Uterus (tissue), 4 donors: Measurements from ENCODE around the gene CFHR5. TPM values are rescaled to one million over a fixed set of nuclear protein-coding genes. Genes with fewer than 3 reads are reported as not detected.

Experiments
- DNase-seq, 2 donors: peaks; one replicate each; pipeline ENCODE4 v3.0.0-alpha.2; 2019 to 2020
- H3K27ac ChIP-seq, 2 donors: fragments of 200-600 bp; sonication (generic); 1 replicate in 1 of 2; 2 replicates in 1 of 2; pipeline ENCODE4 v1.5.1; 2016 to 2018
- H3K27me3 ChIP-seq, 2 donors: fragments of 200-600 bp; sonication (generic); one replicate each; pipeline ENCODE4 v1.5.1; 2018 to 2019; ENCODE audit warnings: control low read depth in 1 of 2
- H3K36me3 ChIP-seq, 2 donors: fragments of 200-600 bp; sonication (generic); one replicate each; pipeline ENCODE4 v1.5.1; 2019; ENCODE audit warnings: control low read depth in 1 of 2
- H3K4me1 ChIP-seq, 2 donors: fragments of 200-600 bp; sonication (generic); one replicate each; pipeline ENCODE4 v1.5.1; 2018 to 2019; ENCODE audit warnings: control low read depth in 1 of 2
- H3K4me3 ChIP-seq, 2 donors: fragments of 200-600 bp; sonication (generic); 1 replicate in 1 of 2; 2 replicates in 1 of 2; pipeline ENCODE4 v1.5.1; 2018 to 2019; ENCODE audit warnings: mild to moderate bottlenecking in 1 of 2
- H3K9me3 ChIP-seq, 2 donors: fragments of 200-600 bp; sonication (generic); one replicate each; pipeline ENCODE4 v1.5.1; 2019; ENCODE audit warnings: control low read depth in 1 of 2
- CTCF ChIP-seq, 4 experiments: fragments of 200-600 bp in 2 of 4; fragments of 450-650 bp in 2 of 4; sonication (generic) in 2 of 4; IDR thresholded peaks; one replicate each; pipeline ENCODE4 v1.5.1; 2016 to 2019; ENCODE audit warnings: antibody characterized with exemption in 4 of 4, mild to moderate bottlenecking in 2 of 4, moderate library complexity in 1 of 4
- POLR2A ChIP-seq, 2 donors: fragments of 450-650 bp; IDR thresholded peaks; one replicate each; pipeline ENCODE4 v1.6.1; 2016; ENCODE audit warnings: antibody characterized with exemption in 2 of 2, mild to moderate bottlenecking in 1 of 2, moderate library complexity in 1 of 2
- intact Hi-C: fragments of 100-400 bp; cut with DNase I; formaldehyde crosslinking; loops from one replicate; pipeline ENCODE4 v1.15.1; 2023; ENCODE audit warnings: low total_unique reads
- small RNA-seq: library from RNA; depleted of rRNA; stranded (forward); fragments of <200 nt; gene quantifications from one replicate; pipeline ENCODE3, GENCODE V24; 2016
- total RNA-seq, 4 donors: library from RNA; depleted of rRNA in 3 of 4; stranded (reverse); fragments of >200 nt in 3 of 4; gene quantifications; one replicate each; pipeline versions ENCODE4 v1.1.0 to v1.2.4, GENCODE V29; 2014 to 2023
- donor health status: DM: yes; HTN: yes; CAD: no.

The CFHR5 gene
- total RNA-seq, 4 donors from 2014 or later = not detected

DNA sequence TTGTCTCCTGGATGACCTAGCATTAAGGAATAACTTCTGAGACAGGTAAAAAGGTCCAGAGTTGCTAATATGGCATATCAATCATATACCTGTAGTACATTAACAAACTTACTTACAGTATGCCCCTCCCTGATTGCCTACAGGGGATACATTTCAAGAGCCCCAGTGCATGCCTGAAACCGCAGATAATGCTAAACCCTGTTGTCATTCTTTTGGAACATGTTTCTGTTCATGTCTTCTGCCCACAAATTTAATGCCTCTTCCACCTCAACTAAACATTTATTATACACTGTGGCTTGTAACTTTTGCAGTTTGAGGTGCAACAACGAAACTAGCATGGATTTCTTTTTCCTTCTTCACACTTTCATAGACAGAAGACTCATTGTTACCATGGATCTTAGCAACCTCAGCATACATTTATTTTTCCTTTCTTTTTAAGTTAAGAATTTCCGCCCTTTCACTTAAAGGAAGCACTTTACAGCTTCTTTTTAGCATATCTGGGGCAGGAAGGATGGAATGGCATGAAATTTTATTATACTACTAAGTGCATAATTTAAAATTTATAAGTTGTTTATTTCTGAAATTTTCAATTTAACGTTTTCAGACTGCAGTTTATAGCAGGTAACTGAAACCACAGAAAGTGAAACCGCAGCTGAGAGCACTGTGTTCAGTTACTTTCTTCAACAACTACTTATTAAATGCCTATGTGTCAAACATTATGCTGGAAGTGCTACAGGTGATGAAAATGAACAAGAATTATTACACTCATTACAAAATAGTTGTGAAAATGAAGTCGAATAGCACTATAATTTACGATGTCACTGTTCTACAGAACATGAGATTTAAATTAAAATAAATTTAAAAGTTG is 64.4 kb downstream of the CFHR5 start:
- Histone ChIP-seq H3K4me3 (no peak overlapping the region), H3K4me1 (no peaks in the 10 kb centered on the region), H3K36me3 (no peaks in the 10 kb centered on the region), H3K27me3 (no peaks in the 10 kb centered on the region), H3K9me3 (no peaks in the 10 kb centered on the region), H3K27ac (no peak overlapping the region)
- TF ChIP-seq CTCF (IDR thresholded peaks at IDR 0.05) (no peak), POLR2A (IDR thresholded peaks at IDR 0.05) (no peak)
- intact Hi-C loops = no loop called here
- no peak for DNase-seq

GRCh38 chr1:197042676-197043341 is 65.5 kb downstream of the CFHR5 start:
- H3K27me3 ChIP-seq = no peaks in the 10 kb centered on the region
- no peak overlapping the region for H3K4me3 ChIP-seq
- DNase-seq = no peak
- no peak overlapping the region for H3K27ac ChIP-seq
- no peaks in the 10 kb centered on the region for H3K9me3 ChIP-seq
- intact Hi-C loops = no loop called here
- H3K36me3 ChIP-seq = no peaks in the 10 kb centered on the region
- no peaks in the 10 kb centered on the region for H3K4me1 ChIP-seq
- TF ChIP-seq POLR2A (IDR thresholded peaks at IDR 0.05) (no peak), CTCF (IDR thresholded peaks at IDR 0.05) (no peak)

DNA sequence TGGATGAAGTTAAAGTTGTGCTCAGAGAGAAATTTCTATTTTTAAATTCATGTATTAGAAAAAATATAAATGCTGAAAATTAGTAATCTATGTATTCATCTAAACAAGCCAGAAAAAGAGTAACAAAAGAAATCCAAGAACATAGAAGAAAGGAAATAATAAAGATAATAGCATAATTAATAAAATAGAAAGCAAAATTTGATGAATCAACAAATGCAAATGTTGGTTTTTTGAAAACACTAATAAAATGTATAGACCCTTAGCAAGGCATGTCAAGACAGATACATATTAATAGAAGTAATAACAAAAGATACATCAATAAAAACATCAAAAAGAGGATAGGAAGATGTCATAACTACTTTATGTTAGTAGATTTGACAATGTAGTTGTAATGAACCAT is 71.7 kb downstream of the CFHR5 start:
- DNase-seq = no peak
- H3K9me3 ChIP-seq = no peaks in the 10 kb centered on the region
- no peaks in the 10 kb centered on the region for H3K4me1 ChIP-seq
- TF ChIP-seq CTCF (IDR thresholded peaks at IDR 0.05) (no peak), POLR2A (IDR thresholded peaks at IDR 0.05) (no peak)
- no peak overlapping the region for H3K4me3 ChIP-seq
- no peaks in the 10 kb centered on the region for H3K27me3 ChIP-seq
- H3K36me3 ChIP-seq = no peaks in the 10 kb centered on the region
- intact Hi-C loops = no loop called here
- no peak overlapping the region for H3K27ac ChIP-seq

Small RNAs within 50 kb of the gene (small RNA-seq; reads per million reads assigned to genes)
- gene AL139418.1 = not detected

Other genes with a start within 250 kb of the CFHR5 start
- under 1 TPM in 1 of 4 donors, not detected in 3; 0.61 TPM for gene CFHR3, start 202.7 kb upstream of the CFHR5 start, total RNA-seq
- gene CFHR1, start 157.8 kb upstream of the CFHR5 start, total RNA-seq = under 1 TPM in 1 of 4 donors, not detected in 3; 0.41 TPM
- under 1 TPM in 1 of 4 donors, not detected in 3; 0.14 TPM for gene CFHR4, start 89.5 kb upstream of the CFHR5 start, total RNA-seq
- not detected for gene CFHR2, start 33.8 kb upstream of the CFHR5 start, total RNA-seq
- gene F13B, start 89.7 kb downstream of the CFHR5 start, total RNA-seq = not detected
- 10 to 100 TPM in 1 of 4 donors, under 1 TPM in 2, not detected in 1; under 0.01 to 38.0 (median 0.12) TPM for gene ASPM, start 169.1 kb downstream of the CFHR5 start, total RNA-seq
- gene ZBTB41, start 223.7 kb downstream of the CFHR5 start, total RNA-seq = 10 to 100 TPM; 10.6 to 48.2 (median 19.1) TPM